ENCODE results near the gene MROH2A.
A peak's percentile ranks its signal among the peaks of the same experiment; 100 is the strongest.
"Not testable (repeated sequence)": the region's sequence is repeated elsewhere in the genome, so short reads cannot be mapped to it uniquely, and the experiment has no call there.

MROH2A gene

DNA sequence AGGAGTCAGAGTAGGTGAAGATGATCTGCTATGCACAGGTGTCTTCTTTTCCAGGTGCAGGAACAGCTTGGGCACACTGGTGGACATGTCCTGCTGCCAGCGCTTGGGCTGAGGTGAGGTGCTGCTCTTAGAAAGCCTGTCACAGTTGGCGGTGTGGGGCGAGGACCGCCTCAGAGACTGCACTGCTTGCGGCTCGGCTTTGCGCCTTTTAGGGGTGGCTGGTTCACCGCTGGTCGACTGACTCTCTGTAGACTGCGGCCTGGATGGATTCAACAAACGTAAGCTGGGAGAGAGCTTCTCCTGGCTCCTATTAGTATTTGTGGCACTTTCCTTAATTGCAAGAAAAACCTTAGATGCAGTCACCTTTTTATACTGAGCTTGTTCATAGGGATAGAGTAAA is 88.3 kb downstream of the MROH2A start:
- no peak overlapping the region for H3K4me2 ChIP-seq (ENCODE audit: low read length)
- no peaks in the 10 kb centered on the region for H3K4me1 ChIP-seq (ENCODE audit: low read length)
- H3K9ac ChIP-seq (ENCODE audit: low read length), result no peak overlapping the region

DNA sequence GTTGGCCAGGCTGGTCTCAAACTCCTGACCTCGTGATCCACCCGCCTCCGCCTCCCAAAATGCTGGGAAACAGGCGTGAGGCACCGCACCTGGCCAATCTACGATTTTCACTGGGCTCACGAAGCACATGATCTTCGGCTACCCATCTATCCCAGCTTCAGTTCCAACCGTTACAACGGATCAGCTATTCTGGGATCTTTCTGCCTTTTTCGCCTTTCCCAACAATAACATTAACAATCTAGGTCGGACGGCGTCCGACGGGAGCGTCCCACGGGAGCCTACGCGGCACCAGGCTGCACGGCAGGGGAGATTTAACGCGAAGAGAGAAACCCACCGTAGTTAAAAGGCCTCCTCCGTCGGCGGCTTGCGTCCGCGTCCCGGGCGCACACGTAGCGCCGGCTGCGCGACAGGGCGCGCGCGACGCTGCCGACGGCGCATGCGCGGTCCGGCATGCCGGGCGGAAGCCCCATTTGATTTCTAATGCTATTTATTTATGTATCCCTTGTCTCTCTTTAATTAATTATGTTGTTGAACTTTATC is 89.9 kb downstream of the MROH2A start, which contains the start of gene MSL3B:
TSS of gene MSL3B (minus strand) at position 394 of the 540 bp plus-strand sequence.
- Histone ChIP-seq H3K27me3 (ENCODE audit: low read depth, low read length) (no peaks in the 10 kb centered on the region), H3K36me3 (replicated peaks; ENCODE audit: low read depth, low read length) (peaks cover 4% of the 10 kb centered on the region), H4K20me1 (ENCODE audit: insufficient read depth, low read length) (no peaks in the 10 kb centered on the region), H2AFZ (ENCODE audit: low read depth, low read length) (peak within 1 kb of the TSS; percentile 97), H3K79me2 (ENCODE audit: low read length) (no peaks in the 10 kb centered on the region), H3K27ac (ENCODE audit: low read length) (peak within 1 kb of the TSS; percentile 18; the same call in 1 of the 2 replicates), H3K9ac (ENCODE audit: low read length) (peak within 1 kb of the TSS; percentile 69), H3K9me3 (ENCODE audit: insufficient read depth, low read length) (no peaks in the 10 kb centered on the region; the same call in 1 of the 2 replicates), H3K4me2 (ENCODE audit: low read length) (peak within 1 kb of the TSS; percentile 68), H3K4me1 (ENCODE audit: low read length) (peaks cover 6% of the 10 kb centered on the region), H3K4me3 (ENCODE audit: low read length) (peak within 1 kb of the TSS; percentile 88)
- no peak for TF ChIP-seq EZH2phosphoT487 (IDR thresholded peaks at IDR 0.05; ENCODE audit: low read depth)
- TF ChIP-seq, protein P1, sequence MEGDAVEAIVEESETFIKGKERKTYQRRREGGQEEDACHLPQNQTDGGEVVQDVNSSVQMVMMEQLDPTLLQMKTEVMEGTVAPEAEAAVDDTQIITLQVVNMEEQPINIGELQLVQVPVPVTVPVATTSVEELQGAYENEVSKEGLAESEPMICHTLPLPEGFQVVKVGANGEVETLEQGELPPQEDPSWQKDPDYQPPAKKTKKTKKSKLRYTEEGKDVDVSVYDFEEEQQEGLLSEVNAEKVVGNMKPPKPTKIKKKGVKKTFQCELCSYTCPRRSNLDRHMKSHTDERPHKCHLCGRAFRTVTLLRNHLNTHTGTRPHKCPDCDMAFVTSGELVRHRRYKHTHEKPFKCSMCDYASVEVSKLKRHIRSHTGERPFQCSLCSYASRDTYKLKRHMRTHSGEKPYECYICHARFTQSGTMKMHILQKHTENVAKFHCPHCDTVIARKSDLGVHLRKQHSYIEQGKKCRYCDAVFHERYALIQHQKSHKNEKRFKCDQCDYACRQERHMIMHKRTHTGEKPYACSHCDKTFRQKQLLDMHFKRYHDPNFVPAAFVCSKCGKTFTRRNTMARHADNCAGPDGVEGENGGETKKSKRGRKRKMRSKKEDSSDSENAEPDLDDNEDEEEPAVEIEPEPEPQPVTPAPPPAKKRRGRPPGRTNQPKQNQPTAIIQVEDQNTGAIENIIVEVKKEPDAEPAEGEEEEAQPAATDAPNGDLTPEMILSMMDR (IDR thresholded peaks at IDR 0.05; ENCODE audit: low read depth, low read length), result no peak

More for the DNA sequence above, 88.3 kb downstream of the MROH2A start:
- Histone ChIP-seq H4K20me1 (ENCODE audit: insufficient read depth, low read length) (no peaks in the 10 kb centered on the region), H3K27ac (ENCODE audit: low read length) (no peak overlapping the region), H3K27me3 (ENCODE audit: low read depth, low read length) (no peaks in the 10 kb centered on the region), H3K9me3 (ENCODE audit: insufficient read depth, low read length) (no peaks in the 10 kb centered on the region; the same call in 1 of the 2 replicates), H3K36me3 (replicated peaks; ENCODE audit: low read depth, low read length) (peaks cover 4% of the 10 kb centered on the region), H3K4me3 (ENCODE audit: low read length) (no peak overlapping the region), H2AFZ (ENCODE audit: low read depth, low read length) (no peak overlapping the region), H3K79me2 (ENCODE audit: low read length) (no peaks in the 10 kb centered on the region)
- TF ChIP-seq, protein P1 (IDR thresholded peaks at IDR 0.05; ENCODE audit: low read depth, low read length), result no peak
- TF ChIP-seq EZH2phosphoT487 (IDR thresholded peaks at IDR 0.05; ENCODE audit: low read depth), result no peak

DNA sequence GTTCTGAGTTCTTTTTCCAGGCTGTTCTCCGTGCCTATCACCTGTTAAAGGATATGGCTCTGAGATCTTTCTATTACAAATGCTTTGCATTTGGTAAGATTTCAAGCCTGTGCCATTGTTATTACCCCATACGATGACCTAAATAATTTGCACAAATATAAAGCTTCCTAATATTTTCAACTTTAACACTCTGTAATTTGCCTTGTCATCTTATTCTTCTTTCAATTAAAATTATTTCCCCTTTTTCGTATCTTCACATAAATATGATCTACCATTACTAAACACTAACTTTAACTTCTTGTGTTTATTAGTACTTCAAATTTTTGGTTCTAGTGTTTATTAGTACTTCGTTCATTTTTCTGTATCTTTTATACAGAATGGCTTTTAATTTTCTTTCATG is 93.3 kb downstream of the MROH2A start:
- no peaks in the 10 kb centered on the region for H3K79me2 ChIP-seq (ENCODE audit: low read length)
- no peaks in the 10 kb centered on the region; the same call in 1 of the 2 replicates for H3K9me3 ChIP-seq (ENCODE audit: insufficient read depth, low read length)
- no peaks in the 10 kb centered on the region for H4K20me1 ChIP-seq (ENCODE audit: insufficient read depth, low read length)
- no peaks in the 10 kb centered on the region for H3K27me3 ChIP-seq (ENCODE audit: low read depth, low read length)
- no peak overlapping the region for H2AFZ ChIP-seq (ENCODE audit: low read depth, low read length)
- no peak overlapping the region for H3K4me3 ChIP-seq (ENCODE audit: low read length)
- H3K4me2 ChIP-seq (ENCODE audit: low read length), result no peak overlapping the region
- H3K4me1 ChIP-seq (ENCODE audit: low read length), result peaks cover 6% of the 10 kb centered on the region
- no peak for TF ChIP-seq EZH2phosphoT487 (IDR thresholded peaks at IDR 0.05; ENCODE audit: low read depth)
- TF ChIP-seq, protein P1 (IDR thresholded peaks at IDR 0.05; ENCODE audit: low read depth, low read length), result no peak
- H3K27ac ChIP-seq (ENCODE audit: low read length), result no peak overlapping the region
- H3K36me3 ChIP-seq (replicated peaks; ENCODE audit: low read depth, low read length), result peaks cover 3% of the 10 kb centered on the region
- H3K9ac ChIP-seq (ENCODE audit: low read length), result no peak overlapping the region

DNA sequence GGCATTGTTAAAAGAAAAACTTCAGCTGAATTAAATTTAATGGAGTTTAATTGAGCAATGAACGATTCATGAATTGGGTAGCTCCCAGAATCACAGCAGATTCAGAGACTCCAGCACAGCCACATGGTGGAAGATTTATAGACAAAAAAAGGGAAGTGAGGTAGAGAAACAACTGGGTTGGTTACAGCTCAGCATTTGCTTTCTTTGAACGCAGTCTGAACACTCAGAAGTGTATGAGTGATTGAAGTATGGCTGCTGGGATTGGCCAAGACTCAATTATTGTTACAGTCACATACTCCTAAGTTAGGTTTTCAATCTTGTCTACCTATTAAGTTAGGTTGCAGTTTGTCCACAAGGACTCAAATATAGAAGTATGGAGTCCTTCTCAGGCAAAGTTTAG is 94.0 kb downstream of the MROH2A start:
- not testable (repeated sequence) for H2AFZ ChIP-seq (ENCODE audit: low read depth, low read length); H3K9ac ChIP-seq (ENCODE audit: low read length); H3K36me3 ChIP-seq (replicated peaks; ENCODE audit: low read depth, low read length); H3K4me1 ChIP-seq (ENCODE audit: low read length); H3K4me3 ChIP-seq (ENCODE audit: low read length); H3K79me2 ChIP-seq (ENCODE audit: low read length); H3K27ac ChIP-seq (ENCODE audit: low read length); H3K9me3 ChIP-seq (ENCODE audit: insufficient read depth, low read length); H4K20me1 ChIP-seq (ENCODE audit: insufficient read depth, low read length); H3K27me3 ChIP-seq (ENCODE audit: low read depth, low read length)
- H3K4me2 ChIP-seq (ENCODE audit: low read length), result peak overlapping the region; percentile 5; the same call in 1 of the 2 replicates
